Femur (tissue), 1 donor: Measurements from ENCODE around the gene VSTM2L.
"Not testable (repeated sequence)": the region's sequence is repeated elsewhere in the genome, so short reads cannot be mapped to it uniquely, and the experiment has no call there.

ENCODE experiments used
- DNase-seq: peaks from one replicate; pipeline ENCODE4 v3.0.0-alpha.2; 2017

Gene VSTM2L

GRCh38 chr20:37939701-37940560 is 37.0 kb downstream of the VSTM2L start:
- DNase-seq: peak; percentile 5

- DNase-seq: peak; percentile 1
Measured at GRCh38 chr20:37940858-37941257, 37.9 kb downstream of the VSTM2L start.

- peak; percentile 11 for DNase-seq
Measured at GRCh38 chr20:37941332-37941731, 38.4 kb downstream of the VSTM2L start.

GRCh38 chr20:37941992-37942391 is 39.1 kb downstream of the VSTM2L start:
- no peak for DNase-seq

- peak; percentile 9 for DNase-seq
Measured at GRCh38 chr20:37943033-37943432, 40.1 kb downstream of the VSTM2L start.

- peak; percentile 10 for DNase-seq
Measured at GRCh38 chr20:37943501-37944455, 40.9 kb downstream of the VSTM2L start.

GRCh38 chr20:37944456-37944981 is 41.6 kb downstream of the VSTM2L start:
- peak; percentile 10 for DNase-seq

GRCh38 chr20:37945091-37945547 is 42.2 kb downstream of the VSTM2L start:
- peak; percentile 6 for DNase-seq

- DNase-seq: peak; percentile 7
Measured at GRCh38 chr20:37946946-37947345, 44.0 kb downstream of the VSTM2L start.

- peak; percentile 0 for DNase-seq
Measured at GRCh38 chr20:37947943-37948342, 45.0 kb downstream of the VSTM2L start.

GRCh38 chr20:37948956-37949355 is 46.0 kb downstream of the VSTM2L start:
- DNase-seq: peak; percentile 4

GRCh38 chr20:37954190-37954589 is 51.3 kb downstream of the VSTM2L start:
- no peak for DNase-seq

- DNase-seq: no peak
Measured at GRCh38 chr20:37954626-37955025, 51.7 kb downstream of the VSTM2L start.

- DNase-seq: no peak
Measured at GRCh38 chr20:37955511-37955910, 52.6 kb downstream of the VSTM2L start.

- DNase-seq: peak; percentile 3
Measured at GRCh38 chr20:37956107-37956585, 53.2 kb downstream of the VSTM2L start.

GRCh38 chr20:37958856-37959520 is 56.1 kb downstream of the VSTM2L start:
- peak; percentile 1 for DNase-seq

- no peak for DNase-seq
Measured at GRCh38 chr20:37961066-37961465, 58.1 kb downstream of the VSTM2L start.

- DNase-seq: not testable (repeated sequence)
Measured at GRCh38 chr20:37963483-37963882, 60.6 kb downstream of the VSTM2L start.

GRCh38 chr20:37968841-37969401 is 66.0 kb downstream of the VSTM2L start:
- no peak for DNase-seq

GRCh38 chr20:37969949-37970855 is 67.3 kb downstream of the VSTM2L start:
- no peak for DNase-seq

- no peak for DNase-seq
Measured at GRCh38 chr20:37970856-37971245, 67.9 kb downstream of the VSTM2L start.
